Measurements from ENCODE around the gene GRAMD4.

Gene GRAMD4

GRCh38 chr22:46691571-46691970, 71.4 kb downstream of the GRAMD4 start:
- no peak for DNase-seq (ENCODE audit: low spot score)

DNA sequence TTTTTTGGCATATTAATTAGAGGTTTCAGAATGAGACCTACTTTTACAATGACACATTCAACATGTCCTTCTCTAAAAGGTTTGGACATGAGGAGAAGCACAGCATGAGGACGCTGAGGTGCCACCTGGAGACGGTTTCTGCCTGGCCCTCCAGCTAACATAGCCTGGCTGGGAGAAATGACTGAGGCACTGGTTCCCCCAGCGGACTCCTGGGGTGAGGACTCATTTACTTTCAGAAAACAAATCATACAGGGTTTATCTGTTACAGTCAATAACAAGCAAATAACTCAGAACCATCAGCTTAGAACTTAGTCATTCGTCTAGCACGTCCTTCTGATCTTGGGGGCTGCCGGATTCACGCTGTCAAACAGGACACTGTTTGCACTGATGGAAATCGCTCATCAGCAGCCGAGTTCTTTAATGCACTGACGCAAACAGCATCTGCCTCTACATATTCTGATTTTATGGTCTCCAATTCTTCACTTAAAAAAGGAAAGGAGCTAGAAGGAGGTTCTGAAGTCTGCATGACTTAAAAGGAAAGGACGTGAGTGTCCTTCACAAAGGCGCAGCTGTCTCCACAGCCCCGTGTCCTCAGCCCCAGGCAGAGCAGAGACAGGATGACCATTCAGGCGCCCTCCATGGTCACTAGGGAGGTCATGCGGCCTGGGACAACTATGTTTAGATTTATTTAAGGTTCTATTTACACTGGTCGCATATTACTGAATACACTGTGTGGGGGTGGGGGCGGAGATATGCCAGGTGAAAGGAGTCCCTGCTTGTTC, 73.6 kb downstream of the GRAMD4 start:
- no peak for DNase-seq (ENCODE audit: low spot score)

DNA sequence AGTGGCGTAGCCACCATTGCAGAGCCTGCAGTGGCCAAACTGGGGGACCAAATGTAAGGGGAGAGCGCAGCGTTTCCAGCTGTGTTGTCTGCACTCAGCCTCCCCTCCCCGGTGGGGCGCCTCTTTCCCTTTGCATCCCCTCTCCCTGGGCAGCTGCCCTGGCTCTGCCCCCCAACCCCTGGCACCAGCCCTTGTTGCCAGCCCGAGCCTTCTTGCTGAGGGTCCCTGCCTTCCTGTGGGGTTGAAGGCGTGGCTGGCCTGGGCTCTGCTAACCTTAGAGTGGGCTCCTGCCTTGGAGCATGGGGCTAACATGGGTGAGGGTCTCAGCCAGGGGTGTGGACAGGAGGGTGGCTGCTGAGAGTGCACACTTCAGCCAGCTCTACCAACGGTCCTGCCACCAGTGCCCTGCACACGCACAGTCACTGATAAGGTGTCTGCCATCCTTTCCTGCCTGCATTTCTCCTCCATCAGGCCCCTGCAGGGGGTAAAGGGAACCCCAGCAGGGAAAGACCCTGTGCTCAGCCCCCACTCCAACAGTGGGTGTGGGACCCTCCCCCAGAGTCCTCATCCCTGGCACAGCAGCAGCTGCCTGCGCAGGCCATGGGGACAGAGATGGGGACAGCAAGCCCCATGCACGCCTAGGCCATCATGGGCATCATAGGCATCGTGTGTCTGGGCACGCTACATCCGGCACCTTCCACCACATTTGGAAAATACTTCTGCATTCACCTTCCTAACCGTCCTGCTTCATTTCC, 74.4 kb downstream of the GRAMD4 start:
- DNase-seq (ENCODE audit: low spot score), result no peak

- DNase-seq (ENCODE audit: low spot score), result no peak
These were observed 75.4 kb downstream of the GRAMD4 start for GRCh38 chr22:46695346-46696228.

GRCh38 chr22:46696229-46696518, 76.0 kb downstream of the GRAMD4 start:
- DNase-seq (ENCODE audit: low spot score), result no peak

DNA sequence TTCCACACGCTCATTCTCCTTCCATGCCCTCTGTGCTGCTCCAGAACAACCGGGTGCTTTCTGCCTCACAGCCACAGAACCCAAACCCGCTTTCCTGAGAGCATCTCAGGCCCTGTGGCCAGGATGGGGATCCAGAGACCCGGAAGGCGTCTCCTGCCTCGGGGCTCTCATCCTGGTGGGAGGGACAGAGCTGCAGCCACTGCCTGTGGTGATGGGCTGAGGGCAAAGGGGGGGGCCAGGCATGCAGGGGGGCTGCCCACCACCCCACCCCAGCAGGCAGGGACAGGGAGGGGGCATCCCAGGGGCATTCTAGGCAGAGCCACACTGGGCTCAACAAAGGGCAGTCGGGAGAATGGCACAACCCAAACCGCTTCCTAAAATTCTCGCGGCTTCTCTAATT, 76.4 kb downstream of the GRAMD4 start:
- no peak for DNase-seq (ENCODE audit: low spot score)

GRCh38 chr22:46697811-46698515, 77.8 kb downstream of the GRAMD4 start:
- no peak for DNase-seq (ENCODE audit: low spot score)

DNA sequence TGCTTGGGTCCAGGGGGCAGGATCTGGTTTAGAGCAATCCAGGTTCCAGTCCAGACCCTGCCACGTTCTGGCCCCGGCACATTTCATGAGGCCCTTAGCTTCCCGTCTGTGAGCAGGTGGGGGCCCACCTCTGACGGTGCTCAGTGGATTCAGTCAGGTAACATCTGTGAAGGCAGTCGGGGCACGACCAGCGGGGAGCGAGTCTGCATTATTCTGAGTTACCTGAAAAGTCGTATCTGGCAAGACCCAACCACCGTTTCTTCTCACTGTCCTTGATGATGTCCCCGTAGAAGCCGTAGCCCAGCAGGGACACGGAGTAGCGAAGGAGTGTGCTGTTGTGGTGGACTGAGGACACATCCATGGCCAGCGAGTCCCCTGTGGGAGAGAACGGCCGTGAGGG, 78.9 kb downstream of the GRAMD4 start:
- no peak for DNase-seq (ENCODE audit: low spot score)

GRCh38 chr22:46701262-46701661, 81.1 kb downstream of the GRAMD4 start:
- DNase-seq (ENCODE audit: low spot score), result no peak

DNA sequence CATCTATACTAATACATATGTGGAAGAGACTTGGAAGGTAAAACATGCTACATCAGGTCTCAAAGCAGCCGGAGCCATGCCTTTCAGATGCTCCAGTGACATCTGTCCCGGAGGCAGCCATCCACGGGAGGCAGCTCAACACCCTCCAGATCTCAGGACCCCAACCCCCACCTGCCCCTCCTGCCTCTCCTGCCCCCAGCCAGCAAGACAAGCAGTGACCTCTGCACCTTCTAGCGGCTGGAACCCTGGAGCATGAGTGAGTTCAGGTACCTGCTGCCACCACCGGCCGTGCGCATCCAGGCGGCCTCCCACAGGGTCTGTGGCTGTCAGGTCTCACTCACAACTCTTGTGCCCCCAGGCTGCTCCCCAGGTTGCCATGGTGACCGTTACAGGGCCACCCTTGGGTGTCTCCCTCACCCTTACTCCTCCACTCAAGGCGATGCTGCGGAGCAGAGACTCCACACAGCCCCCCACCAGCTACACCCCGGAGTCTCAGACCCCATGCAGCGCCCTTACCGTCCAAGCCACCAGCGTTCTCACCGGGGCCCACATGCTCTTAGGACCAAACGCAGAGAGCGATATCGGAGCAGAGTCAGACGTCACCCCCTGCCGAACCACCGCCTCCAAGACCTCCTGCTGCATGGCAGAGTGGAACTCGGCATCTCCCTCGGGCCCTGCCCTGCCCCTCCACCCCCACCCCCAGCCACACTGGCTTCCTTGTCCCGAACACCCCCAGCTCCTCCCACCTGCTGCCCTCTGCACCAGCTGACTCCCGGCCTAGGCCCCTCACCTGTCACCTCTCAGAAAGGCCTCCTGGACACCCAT, 83.2 kb downstream of the GRAMD4 start:
- no peak for DNase-seq (ENCODE audit: low spot score)

DNA sequence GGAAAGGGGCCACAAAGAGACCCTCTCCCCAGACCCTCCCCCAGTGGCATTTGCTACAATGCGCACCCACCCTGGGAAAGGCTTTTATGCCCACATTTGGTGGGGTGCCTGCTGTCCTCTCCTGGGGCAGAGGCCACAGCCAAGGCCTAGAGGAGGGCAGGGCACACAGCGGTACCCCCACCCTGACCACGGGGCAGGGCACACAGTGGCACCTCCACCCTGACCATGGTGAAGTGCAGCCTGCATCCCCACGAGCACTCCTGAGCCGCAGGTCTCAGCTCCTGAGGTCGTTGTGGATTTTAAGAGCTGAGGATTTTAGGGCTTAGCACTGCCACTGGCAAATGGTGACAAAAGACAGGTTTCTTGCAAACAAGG, 83.8 kb downstream of the GRAMD4 start:
- DNase-seq (ENCODE audit: low spot score), result no peak

- DNase-seq (ENCODE audit: low spot score), result no peak
These were observed 85.9 kb downstream of the GRAMD4 start for GRCh38 chr22:46706060-46706459.

DNA sequence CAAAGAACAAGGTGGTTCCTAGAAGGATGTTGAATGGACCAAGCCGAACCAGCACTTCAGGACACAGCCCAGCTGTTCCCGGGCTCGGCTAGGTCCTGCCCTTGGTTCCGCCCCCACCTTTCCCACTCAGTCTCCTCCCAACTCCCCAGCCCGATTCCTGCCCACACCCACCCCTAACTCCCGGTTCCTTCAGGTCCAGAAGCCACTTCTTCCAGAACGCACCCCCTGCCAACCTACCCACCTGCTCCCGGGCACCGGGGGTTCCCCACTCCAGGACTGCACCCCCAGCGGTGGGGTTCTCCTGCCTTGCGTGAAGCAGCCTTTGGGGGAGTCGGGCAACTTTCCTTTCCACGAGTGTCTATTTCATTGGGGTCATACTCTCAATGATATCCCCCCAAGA, 87.1 kb downstream of the GRAMD4 start:
- DNase-seq (ENCODE audit: low spot score), result no peak

GRCh38 chr22:46707827-46708570, 87.8 kb downstream of the GRAMD4 start:
- no peak for DNase-seq (ENCODE audit: low spot score)

- no peak for DNase-seq (ENCODE audit: low spot score)
These were observed 88.7 kb downstream of the GRAMD4 start for GRCh38 chr22:46708766-46709330.

DNA sequence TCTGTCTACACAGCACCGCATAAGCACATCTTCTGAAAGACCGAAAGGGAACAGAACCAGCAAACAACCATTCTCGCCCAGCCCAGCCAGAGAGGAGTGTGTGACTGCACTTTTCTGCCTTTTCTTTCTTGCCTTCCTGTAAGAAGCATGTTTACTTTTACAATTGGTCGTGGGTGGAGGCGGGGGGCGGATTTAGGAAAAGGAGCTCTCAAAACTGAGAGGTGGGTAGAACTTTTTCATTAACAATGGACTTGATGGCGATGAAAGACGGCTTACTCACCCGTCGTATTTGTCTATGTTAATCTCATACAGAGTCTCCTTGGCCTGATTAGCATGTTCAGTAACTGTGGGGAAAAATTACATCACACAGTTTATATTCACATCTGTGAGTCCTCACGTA, 90.6 kb downstream of the GRAMD4 start:
- DNase-seq (ENCODE audit: low spot score), result no peak

- DNase-seq (ENCODE audit: low spot score), result no peak
These were observed 92.1 kb downstream of the GRAMD4 start for GRCh38 chr22:46712288-46712687.

- no peak for DNase-seq (ENCODE audit: low spot score)
These were observed 94.4 kb downstream of the GRAMD4 start for GRCh38 chr22:46714550-46714949.

GRCh38 chr22:46719921-46720320, 99.7 kb downstream of the GRAMD4 start:
- DNase-seq (ENCODE audit: low spot score), result no peak

DNA sequence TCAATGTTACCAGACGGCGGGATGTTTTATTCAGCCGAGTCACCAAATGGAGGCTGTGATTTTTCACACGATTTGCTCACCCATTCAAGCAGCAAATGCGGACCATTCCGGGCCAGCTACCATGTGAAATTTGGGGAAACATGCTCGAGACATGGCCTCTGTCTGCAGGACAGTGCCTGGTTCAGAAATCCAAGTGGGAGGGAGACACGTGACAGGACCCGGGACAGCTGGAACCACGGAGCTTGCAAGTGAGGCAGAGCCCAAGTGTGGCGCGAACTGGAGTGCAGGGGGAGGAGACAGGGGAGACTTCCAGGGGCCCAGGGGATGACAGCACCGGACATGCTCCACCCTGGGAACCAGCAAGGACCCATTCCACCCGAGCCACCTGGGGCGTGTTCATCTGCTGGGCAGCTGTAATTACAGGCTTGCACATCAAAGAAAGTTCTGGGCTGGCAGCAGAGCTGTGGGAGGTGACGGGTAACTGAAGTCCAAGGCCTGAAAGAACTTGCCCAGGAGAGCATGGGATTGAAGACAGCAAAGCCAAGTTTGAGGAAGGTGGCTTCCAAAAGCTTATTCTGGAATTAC, 101.4 kb downstream of the GRAMD4 start:
- no peak for DNase-seq (ENCODE audit: low spot score)
